ENCODE measurements around the gene RGPD6. TPM values are rescaled to one million over a fixed set of nuclear protein-coding genes. Genes with fewer than 3 reads are reported as not detected.
"Not testable (repeated sequence)": the region's sequence is repeated elsewhere in the genome, so short reads cannot be mapped to it uniquely, and the experiment has no call there.

The RGPD6 gene
- 19.0 and 33.0 TPM in 2 replicates for total RNA-seq (2014; rRNA removed; shearing (Covaris generic))

GRCh38 chr2:110576763-110577416, at the start of gene RGPD6:
RGPD6 (minus strand) TSS chr2:110577222; CDS start chr2:110577024, 198 bp downstream.
- not testable (repeated sequence) for DNase-seq (ENCODE audit: low read depth)

GRCh38 chr2:110619326-110619939, 42.4 kb upstream of the RGPD6 start:
- DNase-seq (ENCODE audit: low read depth), result not testable (repeated sequence)

GRCh38 chr2:110613927-110614326, 36.9 kb upstream of the RGPD6 start:
- DNase-seq (ENCODE audit: low read depth), result not testable (repeated sequence)

- DNase-seq (ENCODE audit: low read depth), result not testable (repeated sequence)
These were observed 33.7 kb upstream of the RGPD6 start for GRCh38 chr2:110610613-110611250.

GRCh38 chr2:110609843-110610612, 33.0 kb upstream of the RGPD6 start:
- DNase-seq (ENCODE audit: low read depth), result not testable (repeated sequence)

- DNase-seq (ENCODE audit: low read depth), result not testable (repeated sequence)
These were observed 31.9 kb upstream of the RGPD6 start for GRCh38 chr2:110608788-110609502.

GRCh38 chr2:110605057-110605456, 28.0 kb upstream of the RGPD6 start:
- not testable (repeated sequence) for DNase-seq (ENCODE audit: low read depth)

GRCh38 chr2:110603917-110604591, 27.0 kb upstream of the RGPD6 start:
- not testable (repeated sequence) for DNase-seq (ENCODE audit: low read depth)

GRCh38 chr2:110602139-110602538, 25.1 kb upstream of the RGPD6 start:
- DNase-seq (ENCODE audit: low read depth), result not testable (repeated sequence)

- DNase-seq (ENCODE audit: low read depth), result not testable (repeated sequence)
These were observed 15.0 kb upstream of the RGPD6 start for GRCh38 chr2:110591973-110592372.

GRCh38 chr2:110589677-110590330, 12.8 kb upstream of the RGPD6 start:
- not testable (repeated sequence) for DNase-seq (ENCODE audit: low read depth)

- not testable (repeated sequence) for DNase-seq (ENCODE audit: low read depth)
These were observed 11.5 kb upstream of the RGPD6 start for GRCh38 chr2:110588520-110588919.

GRCh38 chr2:110579216-110579965, 2.4 kb upstream of the RGPD6 start:
- not testable (repeated sequence) for DNase-seq (ENCODE audit: low read depth)

GRCh38 chr2:110578429-110578828, 1.4 kb upstream of the RGPD6 start:
- DNase-seq (ENCODE audit: low read depth), result not testable (repeated sequence)

- not testable (repeated sequence) for DNase-seq (ENCODE audit: low read depth)
These were observed 77.2 kb downstream of the RGPD6 start for GRCh38 chr2:110499755-110500377.

GRCh38 chr2:110496027-110496426, 81.0 kb downstream of the RGPD6 start:
- DNase-seq (ENCODE audit: low read depth), result not testable (repeated sequence)

- not testable (repeated sequence) for DNase-seq (ENCODE audit: low read depth)
These were observed 82.5 kb downstream of the RGPD6 start for GRCh38 chr2:110494488-110494887.

GRCh38 chr2:110488991-110489390, 88.0 kb downstream of the RGPD6 start:
- not testable (repeated sequence) for DNase-seq (ENCODE audit: low read depth)

- not testable (repeated sequence) for DNase-seq (ENCODE audit: low read depth)
These were observed 94.3 kb downstream of the RGPD6 start for GRCh38 chr2:110482697-110483096.
